Stimulated activated CD4-positive, alpha-beta T cell treated with anti-CD3 and anti-CD28 coated beads, Interleukin-1b, Interleukin-23, amount 100 ng/mL, for 24 hours (primary cell): Measurements from ENCODE around the gene UAP1L1.

ENCODE experiments used
- DNase-seq, 4 experiments: peaks; one replicate each; pipeline ENCODE4 v3.0.0-alpha.2; 2020; ENCODE audit warnings: low read depth in 4 of 4, low spot score in 1 of 4

The UAP1L1 gene

GRCh38 chr9:137128158-137128861, 51.0 kb downstream of the UAP1L1 start:
- DNase-seq: peak in 1 of 4 experiments; percentile 21

- no peak for DNase-seq
Measured at GRCh38 chr9:137128862-137129455, 51.6 kb downstream of the UAP1L1 start.

- DNase-seq: peak; percentile 70 to 87 (median 80)
Measured at GRCh38 chr9:137129456-137130175, 52.3 kb downstream of the UAP1L1 start.

- DNase-seq: no peak
Measured at GRCh38 chr9:137130176-137130755, 52.9 kb downstream of the UAP1L1 start.
